ENCODE results near the gene CCNG1. TPM values are rescaled to one million over a fixed set of nuclear protein-coding genes. Genes with fewer than 3 reads are reported as not detected.

Gene CCNG1
- total RNA-seq, 3 donors from 2014 or later (not counting 1 experiment from before 2014, with no cell fraction given) = 71.7 to 100 (median 78.7) TPM

DNA sequence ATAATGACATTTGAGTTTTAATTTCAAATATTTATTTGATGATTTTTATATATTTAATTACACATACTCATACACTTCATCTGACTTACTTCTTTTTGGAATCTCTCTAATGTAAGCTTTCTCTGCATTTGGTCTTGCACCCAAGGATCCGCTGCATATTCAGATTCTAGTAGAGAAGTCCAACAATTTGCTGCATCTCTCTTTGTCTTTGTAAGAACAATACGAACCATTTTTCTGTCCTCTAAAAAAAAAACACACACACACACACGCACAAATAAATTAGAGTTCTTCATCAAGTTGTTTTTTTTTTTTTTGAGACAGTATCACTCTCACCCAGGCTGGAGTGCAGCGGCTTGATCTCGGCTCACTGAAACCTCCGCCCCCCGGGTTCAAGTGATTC, 19.4 kb downstream of the CCNG1 start:
- Histone ChIP-seq H3K36me3 (ENCODE audit: control insufficient read depth, insufficient read depth, low read length) (peaks cover 19% of the 10 kb centered on the region), H3K27ac (ENCODE audit: low read length) (no peak overlapping the region), H3K27me3 (ENCODE audit: control insufficient read depth, insufficient read depth, low read length) (no peaks in the 10 kb centered on the region), H3K4me1 (ENCODE audit: control insufficient read depth, insufficient read depth, low read length) (peaks cover 17% of the 10 kb centered on the region), H3K4me3 (ENCODE audit: low read length) (no peak overlapping the region), H3K9me3 (ENCODE audit: control insufficient read depth, insufficient read depth, low read length) (no peaks in the 10 kb centered on the region)
- ATAC-seq (no peak), DNase-seq (no peak)
- H3K4me3 Mint-ChIP-seq = no peak overlapping the region
- H3K9me3 Mint-ChIP-seq = no peaks in the 10 kb centered on the region
- no peak overlapping the region for H3K27ac Mint-ChIP-seq
- 94% methylated on average over 7 of the region's 7 CpGs for WGBS (ENCODE audit: insufficient coverage)
- TF ChIP-seq, protein P1, sequence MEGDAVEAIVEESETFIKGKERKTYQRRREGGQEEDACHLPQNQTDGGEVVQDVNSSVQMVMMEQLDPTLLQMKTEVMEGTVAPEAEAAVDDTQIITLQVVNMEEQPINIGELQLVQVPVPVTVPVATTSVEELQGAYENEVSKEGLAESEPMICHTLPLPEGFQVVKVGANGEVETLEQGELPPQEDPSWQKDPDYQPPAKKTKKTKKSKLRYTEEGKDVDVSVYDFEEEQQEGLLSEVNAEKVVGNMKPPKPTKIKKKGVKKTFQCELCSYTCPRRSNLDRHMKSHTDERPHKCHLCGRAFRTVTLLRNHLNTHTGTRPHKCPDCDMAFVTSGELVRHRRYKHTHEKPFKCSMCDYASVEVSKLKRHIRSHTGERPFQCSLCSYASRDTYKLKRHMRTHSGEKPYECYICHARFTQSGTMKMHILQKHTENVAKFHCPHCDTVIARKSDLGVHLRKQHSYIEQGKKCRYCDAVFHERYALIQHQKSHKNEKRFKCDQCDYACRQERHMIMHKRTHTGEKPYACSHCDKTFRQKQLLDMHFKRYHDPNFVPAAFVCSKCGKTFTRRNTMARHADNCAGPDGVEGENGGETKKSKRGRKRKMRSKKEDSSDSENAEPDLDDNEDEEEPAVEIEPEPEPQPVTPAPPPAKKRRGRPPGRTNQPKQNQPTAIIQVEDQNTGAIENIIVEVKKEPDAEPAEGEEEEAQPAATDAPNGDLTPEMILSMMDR (IDR thresholded peaks at IDR 0.05) = no peak
- no peaks in the 10 kb centered on the region for H3K27me3 Mint-ChIP-seq (ENCODE audit: low read depth in 2 of 2)
- H3K4me1 Mint-ChIP-seq = peaks cover 21 to 33% of the 10 kb centered on the region in 2 donors
- peaks cover 7% of the 10 kb centered on the region for H3K36me3 Mint-ChIP-seq
- intact Hi-C loops (cut with micrococcal nuclease) = no loop called here

DNA sequence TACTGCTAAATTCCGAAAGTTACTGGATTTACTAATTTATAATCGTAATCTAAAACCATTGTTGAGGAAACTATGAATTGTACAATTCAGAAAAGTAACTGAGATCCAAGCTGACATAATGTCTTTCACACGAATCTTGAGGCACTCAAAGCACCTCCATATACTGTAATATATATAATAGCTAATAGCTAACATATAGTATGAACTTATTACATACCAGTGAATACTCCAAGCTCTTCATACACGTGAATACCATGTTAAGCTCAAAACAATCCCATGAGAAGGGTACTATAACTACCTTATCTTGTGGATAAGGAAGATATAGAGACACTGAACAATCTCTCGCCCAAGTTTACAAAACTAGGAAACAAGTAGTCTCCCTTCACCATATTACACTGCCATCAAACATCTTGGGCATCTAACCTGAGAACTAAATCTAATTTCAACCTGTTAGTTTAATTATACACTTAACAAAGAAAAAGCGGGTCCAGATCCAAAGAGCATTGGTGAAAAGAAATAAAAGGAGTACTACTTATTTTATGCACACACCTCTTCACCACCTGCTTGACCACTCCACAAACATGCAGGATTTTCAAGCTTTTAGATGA, 21.5 kb downstream of the CCNG1 start:
- Mint-ChIP-seq H3K27ac (peak overlapping the region; percentile 98), H3K9me3 (no peaks in the 10 kb centered on the region), H3K4me1 (peaks cover 28 to 40% of the 10 kb centered on the region in 2 donors), H3K4me3 (peak overlapping the region; percentile 98), H3K27me3 (ENCODE audit: low read depth in 2 of 2) (no peaks in the 10 kb centered on the region), H3K36me3 (peaks cover 7% of the 10 kb centered on the region)
- TF ChIP-seq, protein P1 (IDR thresholded peaks at IDR 0.05) = no peak
- DNase-seq (no peak), ATAC-seq (no peak)
- WGBS (ENCODE audit: insufficient coverage) = no CpG with 5 or more reads among the region's 6 CpGs
- Histone ChIP-seq H3K27ac (ENCODE audit: low read length) (peak overlapping the region; percentile 95), H3K9me3 (ENCODE audit: control insufficient read depth, insufficient read depth, low read length) (no peaks in the 10 kb centered on the region), H3K4me3 (ENCODE audit: low read length) (peak overlapping the region; percentile 86), H3K4me1 (ENCODE audit: control insufficient read depth, insufficient read depth, low read length) (peaks cover 20% of the 10 kb centered on the region), H3K36me3 (ENCODE audit: control insufficient read depth, insufficient read depth, low read length) (peaks cover 9% of the 10 kb centered on the region), H3K27me3 (ENCODE audit: control insufficient read depth, insufficient read depth, low read length) (no peaks in the 10 kb centered on the region)
- intact Hi-C loops (cut with micrococcal nuclease) = no loop called here

DNA sequence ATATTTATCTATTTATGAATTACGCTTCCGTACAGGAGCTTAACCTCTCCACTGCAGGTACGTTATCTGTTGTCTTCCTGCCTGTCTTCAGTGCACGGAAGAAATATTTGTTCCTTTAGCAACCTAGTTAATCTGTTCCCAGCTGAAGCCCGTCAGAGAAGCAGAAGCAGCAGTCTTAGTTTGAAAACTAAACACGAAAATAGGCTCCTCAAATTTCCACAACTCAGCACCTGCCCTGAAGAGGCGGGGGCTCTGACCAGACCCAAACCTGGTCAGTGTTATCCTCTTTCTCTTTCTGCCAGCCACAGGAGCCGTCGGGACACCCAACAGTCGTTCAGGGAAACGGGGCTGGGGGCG, 22.0 kb downstream of the CCNG1 start:
- Mint-ChIP-seq H3K36me3 (peaks cover 7% of the 10 kb centered on the region), H3K27me3 (ENCODE audit: low read depth in 2 of 2) (no peaks in the 10 kb centered on the region), H3K4me3 (peak overlapping the region; percentile 98), H3K27ac (peak overlapping the region; percentile 98), H3K4me1 (peaks cover 28 to 40% of the 10 kb centered on the region in 2 donors), H3K9me3 (no peaks in the 10 kb centered on the region)
- ATAC-seq (no peak), DNase-seq (no peak)
- peak overlapping the region; percentile 86 for H3K4me3 ChIP-seq (ENCODE audit: low read length)
- peak overlapping the region; percentile 95 for H3K27ac ChIP-seq (ENCODE audit: low read length)
- 0% methylated on average over 12 of the region's 12 CpGs for WGBS (ENCODE audit: insufficient coverage)
- TF ChIP-seq, protein P1 (IDR thresholded peaks at IDR 0.05) = no peak
- no peaks in the 10 kb centered on the region for H3K9me3 ChIP-seq (ENCODE audit: control insufficient read depth, insufficient read depth, low read length)
- peaks cover 20% of the 10 kb centered on the region for H3K4me1 ChIP-seq (ENCODE audit: control insufficient read depth, insufficient read depth, low read length)
- peaks cover 9% of the 10 kb centered on the region for H3K36me3 ChIP-seq (ENCODE audit: control insufficient read depth, insufficient read depth, low read length)
- intact Hi-C loops (cut with micrococcal nuclease) = no loop called here
- H3K27me3 ChIP-seq (ENCODE audit: control insufficient read depth, insufficient read depth, low read length) = no peaks in the 10 kb centered on the region
